ENCODE data around the gene KIF16B. TPM values are rescaled to one million over a fixed set of nuclear protein-coding genes. Genes with fewer than 3 reads are reported as not detected.
A peak's percentile ranks its signal among the peaks of the same experiment; 100 is the strongest.
"Not testable (repeated sequence)": the region's sequence is repeated elsewhere in the genome, so short reads cannot be mapped to it uniquely, and the experiment has no call there.

KIF16B gene
- total RNA-seq, 6 experiments from 2014 or later = 8.4 to 15.9 (median 11.7) TPM

- Histone ChIP-seq H3K27me3 (no peaks in the 10 kb centered on the region), H3K9me3 (no peaks in the 10 kb centered on the region), H3K36me3 (no peaks in the 10 kb centered on the region), H3K27ac (peak overlapping the region in 2 of 3 donors; percentile 56 to 78), H3K4me1 (peaks cover 0 to 16% (median 8%) of the 10 kb centered on the region in 4 donors), H3K4me3 (peak overlapping the region in 2 of 3 donors; percentile 17 to 43)
- intact Hi-C loops (cut with DNase I) = no loop called here
- ATAC-seq (peak; percentile 78 to 90 (median 86)), DNase-seq (peak in 1 of 3 donors; percentile 59)
- TF ChIP-seq CTCF (IDR thresholded peaks at IDR 0.05) (no peak), POLR2A (IDR thresholded peaks at IDR 0.05) (no peak)
- WGBS (ENCODE audit: insufficient coverage, low coverage, low lambda C conversion rate, missing lambda C conversion rate) = 23% methylated on average over 12 of the region's 12 CpGs
Observed at GRCh38 chr20:16607364-16608276, 34.4 kb upstream of the KIF16B start.

- H3K4me3 ChIP-seq = no peak overlapping the region
- H3K4me1 ChIP-seq = peaks cover 0 to 16% (median 8%) of the 10 kb centered on the region in 4 donors
- intact Hi-C loops (cut with DNase I) = no loop called here
- no peaks in the 10 kb centered on the region for H3K9me3 ChIP-seq
- no peak overlapping the region for H3K27ac ChIP-seq
- WGBS (ENCODE audit: insufficient coverage, low coverage, low lambda C conversion rate, missing lambda C conversion rate) = no CpG with 5 or more reads among the region's 3 CpGs
- DNase-seq = no peak
- ATAC-seq = no peak
- H3K27me3 ChIP-seq = no peaks in the 10 kb centered on the region
- TF ChIP-seq POLR2A (IDR thresholded peaks at IDR 0.05) = no peak
- no peaks in the 10 kb centered on the region for H3K36me3 ChIP-seq
Observed at GRCh38 chr20:16606468-16607070, 33.3 kb upstream of the KIF16B start.

GRCh38 chr20:16601047-16601446 lies 27.8 kb upstream of the KIF16B start:
- WGBS (ENCODE audit: insufficient coverage, low coverage, low lambda C conversion rate, missing lambda C conversion rate) = 33% methylated on average over 1 of the region's 2 CpGs
- Histone ChIP-seq H3K9me3 (no peaks in the 10 kb centered on the region), H3K27ac (no peak overlapping the region), H3K36me3 (no peaks in the 10 kb centered on the region), H3K27me3 (no peaks in the 10 kb centered on the region), H3K4me3 (no peak overlapping the region), H3K4me1 (no peaks in the 10 kb centered on the region)
- intact Hi-C loops (cut with DNase I) = no loop called here
- ATAC-seq (no peak), DNase-seq (no peak)
- TF ChIP-seq POLR2A (IDR thresholded peaks at IDR 0.05) (no peak), CTCF (IDR thresholded peaks at IDR 0.05) (no peak)

- H3K4me1 ChIP-seq = no peaks in the 10 kb centered on the region
- DNase-seq (no peak), ATAC-seq (no peak)
- 81% methylated on average over 3 of the region's 3 CpGs for WGBS (ENCODE audit: insufficient coverage, low coverage, low lambda C conversion rate, missing lambda C conversion rate)
- no peak overlapping the region for H3K27ac ChIP-seq
- intact Hi-C loops (cut with DNase I) = no loop called here
- TF ChIP-seq POLR2A (IDR thresholded peaks at IDR 0.05) = no peak
- no peak for TF ChIP-seq CTCF (IDR thresholded peaks at IDR 0.05)
- H3K9me3 ChIP-seq = no peaks in the 10 kb centered on the region
- H3K36me3 ChIP-seq = no peaks in the 10 kb centered on the region
- H3K27me3 ChIP-seq = no peaks in the 10 kb centered on the region
- no peak overlapping the region for H3K4me3 ChIP-seq
Observed at GRCh38 chr20:16599257-16599656, 26.0 kb upstream of the KIF16B start.

GRCh38 chr20:16596991-16597390 lies 23.7 kb upstream of the KIF16B start:
- TF ChIP-seq POLR2A (IDR thresholded peaks at IDR 0.05) (no peak), CTCF (IDR thresholded peaks at IDR 0.05) (no peak)
- Histone ChIP-seq H3K36me3 (no peaks in the 10 kb centered on the region), H3K9me3 (no peaks in the 10 kb centered on the region), H3K4me3 (no peak overlapping the region), H3K4me1 (no peaks in the 10 kb centered on the region), H3K27me3 (no peaks in the 10 kb centered on the region), H3K27ac (no peak overlapping the region)
- ATAC-seq = no peak
- intact Hi-C loops (cut with DNase I) = no loop called here
- WGBS (ENCODE audit: insufficient coverage, low coverage, low lambda C conversion rate, missing lambda C conversion rate) = 88% methylated on average over 5 of the region's 5 CpGs
- DNase-seq = no peak

- H3K27ac ChIP-seq; DNase-seq; H3K36me3 ChIP-seq; intact Hi-C loops (cut with DNase I); H3K27me3 ChIP-seq; ATAC-seq; H3K9me3 ChIP-seq; H3K4me1 ChIP-seq; H3K4me3 ChIP-seq: not testable (repeated sequence)
- WGBS (ENCODE audit: insufficient coverage, low coverage, low lambda C conversion rate, missing lambda C conversion rate) = no CpG with 5 or more reads among the region's 3 CpGs
Observed at GRCh38 chr20:16596404-16596803, 23.2 kb upstream of the KIF16B start.
